HG03108 (cell line): Measurements from ENCODE around the gene CHAF1A.

Source experiments
- ATAC-seq: cut with Tn5 transposase; IDR thresholded peaks from one replicate; pipeline ENCODE4 v1.9.1; 2021; ENCODE audit warnings: moderate library complexity; ENCODE audit not compliant: unreplicated experiment

Gene CHAF1A

DNA sequence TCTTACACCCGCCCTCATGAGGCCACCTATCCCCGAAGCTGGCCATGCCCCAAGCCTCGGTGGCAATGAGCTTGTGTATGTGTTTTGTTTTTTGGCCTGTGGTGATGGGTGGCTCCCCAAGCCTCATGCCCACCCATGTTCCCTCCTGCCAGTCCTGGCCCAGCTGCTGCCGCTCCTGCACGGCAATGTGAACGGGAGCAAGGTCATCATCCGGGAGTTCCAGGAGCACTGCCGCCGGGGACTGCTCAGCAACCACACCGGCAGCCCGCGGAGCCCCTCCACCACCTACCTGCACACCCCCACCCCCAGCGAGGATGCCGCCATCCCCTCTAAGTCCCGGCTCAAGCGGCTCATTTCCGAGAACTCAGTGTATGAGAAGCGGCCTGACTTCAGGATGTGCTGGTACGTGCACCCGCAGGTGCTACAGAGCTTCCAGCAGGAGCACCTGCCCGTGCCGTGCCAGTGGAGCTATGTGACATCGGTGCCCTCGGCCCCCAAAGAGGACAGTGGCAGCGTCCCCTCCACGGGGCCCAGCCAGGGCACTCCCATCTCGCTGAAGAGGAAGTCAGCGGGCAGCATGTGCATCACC, 30.6 kb downstream of the CHAF1A start:
- ATAC-seq, result no peak

DNA sequence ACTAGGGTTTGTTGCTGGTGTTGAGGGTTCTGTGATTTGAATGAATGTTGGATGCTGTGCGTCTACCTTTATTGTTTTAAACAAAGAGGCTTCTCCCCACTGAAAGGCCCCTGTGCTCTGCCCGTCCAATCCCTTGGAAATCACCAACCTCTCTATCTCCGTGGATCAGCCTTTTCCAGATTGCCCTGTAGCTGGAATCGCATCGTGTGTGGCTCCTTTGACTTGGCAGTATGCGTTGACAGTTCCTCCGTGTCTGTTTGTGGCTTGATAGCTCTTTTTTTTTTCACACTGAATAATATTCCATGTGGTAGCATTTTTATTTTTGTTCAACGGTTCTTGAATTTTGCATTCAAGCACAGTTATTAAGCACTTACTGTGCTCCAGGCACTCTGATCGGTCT, 32.0 kb downstream of the CHAF1A start:
- no peak for ATAC-seq

DNA sequence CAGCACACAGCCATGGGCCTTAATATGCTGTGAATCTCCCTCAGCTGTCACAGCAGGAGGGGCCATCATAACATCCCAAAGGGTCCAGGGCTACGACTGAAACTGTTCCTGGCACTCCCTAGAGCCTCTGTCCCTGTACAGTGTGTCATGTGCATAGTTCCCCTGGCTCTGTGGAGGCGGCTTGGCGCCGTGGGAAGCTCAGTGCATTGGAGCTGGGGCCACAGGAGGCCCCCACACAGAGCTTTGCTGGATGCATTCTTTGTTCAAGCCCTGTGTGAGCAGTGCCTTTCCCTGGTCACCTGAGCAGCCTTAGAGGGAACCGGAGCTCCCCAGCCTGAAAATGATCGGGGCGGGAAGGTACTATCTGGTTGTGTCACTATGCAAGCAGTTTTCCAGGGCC, 33.8 kb downstream of the CHAF1A start:
- no peak for ATAC-seq

GRCh38 chr19:4437103-4437502, 34.7 kb downstream of the CHAF1A start:
- no peak for ATAC-seq

DNA sequence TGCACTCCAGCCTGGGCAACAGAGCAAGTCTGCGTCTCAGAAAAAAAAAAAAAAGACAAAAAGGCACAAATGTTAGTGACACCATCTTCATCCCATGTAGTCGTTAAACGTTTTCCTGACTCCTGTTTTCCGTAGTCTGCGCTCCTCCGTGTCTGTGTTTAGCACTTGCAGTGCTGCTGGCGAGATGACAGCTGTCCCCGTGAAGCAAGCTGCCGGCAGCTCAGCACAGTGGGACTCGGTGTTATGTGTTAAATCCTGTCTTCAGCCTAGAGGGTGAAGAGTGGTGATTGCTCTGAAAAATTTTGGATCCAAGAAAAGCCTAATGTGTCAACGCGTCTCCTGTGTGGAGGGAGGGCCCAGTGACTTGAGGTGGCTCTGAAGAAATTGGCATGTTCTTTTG, 36.8 kb downstream of the CHAF1A start:
- no peak for ATAC-seq

GRCh38 chr19:4441994-4442818, 39.8 kb downstream of the CHAF1A start:
- no peak for ATAC-seq

DNA sequence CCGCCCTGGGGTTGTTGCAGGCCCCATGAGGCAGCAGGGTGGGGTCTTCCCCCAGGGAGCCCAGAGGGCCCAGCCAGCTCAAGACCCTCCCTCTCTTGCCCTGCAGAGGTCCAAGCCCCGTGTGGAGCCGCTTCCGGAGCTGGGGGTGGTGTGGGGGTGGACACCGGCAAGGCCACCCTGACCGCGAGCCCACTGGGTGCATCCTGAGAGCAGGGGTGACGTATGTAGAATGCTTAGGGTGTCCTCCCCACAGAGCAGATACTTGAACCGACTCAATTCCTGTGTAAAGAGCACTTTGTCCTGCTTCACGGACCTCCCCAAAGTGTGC, 40.3 kb downstream of the CHAF1A start:
- ATAC-seq, result no peak

DNA sequence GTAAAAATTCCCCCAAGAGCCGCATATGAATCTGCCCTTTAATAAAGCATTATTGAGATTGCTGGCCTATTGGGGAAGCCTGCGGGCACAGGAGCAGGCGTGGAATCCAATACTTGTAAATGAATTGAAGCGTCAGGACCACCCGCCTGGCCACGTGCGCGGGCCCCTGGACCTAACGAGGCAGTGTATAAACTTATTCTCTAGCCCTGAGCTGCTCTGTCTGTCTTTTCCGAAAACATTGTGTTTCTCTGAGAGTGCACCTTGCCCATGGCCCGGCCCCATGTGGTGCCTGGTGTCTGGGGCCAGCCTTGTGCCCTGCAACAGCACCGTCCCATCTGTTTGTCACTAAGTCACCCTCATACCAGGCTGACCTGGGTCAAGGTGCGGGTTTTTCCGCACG, 40.7 kb downstream of the CHAF1A start:
- no peak for ATAC-seq

- ATAC-seq, result no peak
Measured at GRCh38 chr19:4443966-4444764, 41.7 kb downstream of the CHAF1A start.

DNA sequence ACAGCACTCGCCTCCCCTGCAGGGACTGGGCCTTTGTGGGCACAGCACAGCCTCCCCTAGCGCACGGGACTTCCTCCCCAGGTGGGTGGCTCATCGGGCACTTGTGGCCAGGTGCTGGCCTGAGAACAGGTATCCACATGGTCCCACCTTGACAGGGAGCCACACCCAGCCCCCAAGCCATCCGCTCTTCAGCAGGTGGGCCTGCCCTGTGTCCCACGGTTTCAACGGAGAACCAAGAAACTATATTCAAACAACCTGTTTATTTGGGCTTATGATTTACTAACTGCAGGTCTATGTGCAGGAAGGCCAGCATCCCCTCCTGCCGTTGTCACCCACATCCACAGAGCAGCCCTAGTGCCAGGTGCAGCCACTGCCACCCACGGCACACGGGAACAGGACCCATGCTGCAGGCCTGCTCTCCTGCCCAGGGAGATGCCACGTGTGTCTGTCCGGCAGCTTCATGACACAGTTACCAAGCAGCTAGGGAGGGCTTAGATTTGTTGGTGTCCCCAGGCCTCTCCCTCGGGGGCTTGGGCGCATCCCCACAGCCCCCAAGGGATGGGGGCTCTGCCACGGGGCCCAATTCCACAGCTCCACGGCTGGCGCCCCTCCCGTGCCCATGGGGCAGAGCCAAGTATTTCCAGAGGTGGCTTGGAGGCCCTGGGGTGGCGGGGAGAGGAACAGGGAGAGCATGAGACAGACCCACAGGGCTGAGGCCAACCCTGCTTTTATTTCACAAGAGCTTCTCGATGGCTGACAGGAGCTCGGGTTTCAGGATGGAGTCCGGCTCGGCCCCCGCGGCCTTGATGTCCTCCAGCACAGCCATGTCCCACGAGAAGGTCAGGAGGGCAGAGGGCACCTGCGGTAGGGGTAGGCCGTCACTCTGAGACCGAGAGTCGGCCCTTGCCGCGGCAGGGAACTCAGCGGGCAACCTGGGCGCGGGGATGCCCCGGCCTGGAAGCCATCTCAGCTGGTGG, 42.6 kb downstream of the CHAF1A start:
- ATAC-seq, result no peak

- ATAC-seq, result no peak
Measured at GRCh38 chr19:4445963-4446703, 43.7 kb downstream of the CHAF1A start.

GRCh38 chr19:4446704-4447200, 44.3 kb downstream of the CHAF1A start:
- no peak for ATAC-seq

DNA sequence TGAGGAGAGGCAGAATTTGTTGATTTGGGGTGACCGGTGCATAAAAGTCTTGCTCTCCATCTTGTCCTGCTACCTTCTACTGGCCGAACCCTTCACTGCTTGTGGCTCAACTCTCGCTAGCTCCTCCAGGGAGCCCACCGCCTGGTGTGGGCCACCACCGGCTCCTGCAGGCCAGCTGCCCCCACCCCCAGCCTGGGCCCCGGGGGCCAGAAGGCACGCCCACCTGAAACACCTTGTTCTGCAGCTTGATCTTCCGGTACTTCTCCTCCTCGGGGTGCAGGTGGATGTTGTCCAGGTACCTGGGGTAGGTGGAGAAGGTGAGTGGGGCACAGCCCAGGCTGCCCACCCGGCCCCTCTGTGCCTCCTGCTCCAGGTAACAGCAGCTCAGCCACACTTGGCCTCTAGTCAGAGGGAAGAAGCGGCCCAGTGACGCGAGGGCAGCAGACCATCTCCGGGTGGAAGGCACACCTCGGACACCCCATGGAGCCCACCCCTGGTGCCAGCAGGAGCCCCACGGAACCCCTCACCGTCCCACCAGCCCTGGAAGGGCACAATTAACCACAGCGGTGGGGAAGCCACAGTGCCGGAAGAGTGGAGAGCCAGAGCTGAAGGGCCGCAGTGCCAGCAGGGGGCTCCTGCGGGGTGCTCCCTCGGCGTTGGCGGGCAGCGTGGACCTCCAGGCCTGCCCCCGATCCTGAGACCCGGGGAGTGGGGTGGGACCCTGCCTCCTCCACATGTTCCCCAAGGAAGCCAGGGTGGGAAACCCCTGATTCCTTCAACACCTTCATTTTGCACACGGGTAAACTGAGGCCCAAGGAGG, 45.1 kb downstream of the CHAF1A start:
- ATAC-seq, result no peak

GRCh38 chr19:4448147-4448985, 45.9 kb downstream of the CHAF1A start:
- ATAC-seq, result no peak

DNA sequence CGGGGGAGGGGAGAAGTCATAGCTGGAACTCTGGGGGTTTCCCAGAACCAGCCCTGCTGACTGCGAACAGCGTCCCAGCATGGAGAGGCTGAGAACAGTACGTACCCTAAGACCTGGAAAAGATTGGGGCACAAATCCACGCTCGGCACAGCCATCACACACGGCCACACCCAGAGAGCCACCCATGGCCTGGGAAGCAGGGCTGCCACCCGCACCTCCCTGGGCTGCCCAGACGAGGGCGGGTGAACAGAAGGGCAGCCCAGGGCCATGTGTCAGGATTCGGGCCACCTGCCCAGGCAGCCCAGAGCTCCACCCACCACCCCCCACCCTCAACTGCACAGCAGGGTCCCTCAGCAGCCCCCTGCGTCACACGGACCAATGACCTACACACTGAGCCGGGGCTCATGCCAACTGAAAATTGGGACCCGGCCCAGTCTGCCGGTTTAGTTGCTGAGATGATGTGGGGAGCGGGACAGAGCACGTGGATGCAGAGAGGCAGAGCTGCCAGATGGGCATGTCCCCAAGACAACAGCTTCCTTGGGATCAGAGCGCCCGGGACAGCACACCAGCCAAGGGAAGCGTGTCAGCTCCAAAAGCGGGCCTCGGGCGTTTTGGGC, 46.7 kb downstream of the CHAF1A start:
- ATAC-seq, result no peak

GRCh38 chr19:4449639-4450028, 47.2 kb downstream of the CHAF1A start:
- ATAC-seq, result no peak

DNA sequence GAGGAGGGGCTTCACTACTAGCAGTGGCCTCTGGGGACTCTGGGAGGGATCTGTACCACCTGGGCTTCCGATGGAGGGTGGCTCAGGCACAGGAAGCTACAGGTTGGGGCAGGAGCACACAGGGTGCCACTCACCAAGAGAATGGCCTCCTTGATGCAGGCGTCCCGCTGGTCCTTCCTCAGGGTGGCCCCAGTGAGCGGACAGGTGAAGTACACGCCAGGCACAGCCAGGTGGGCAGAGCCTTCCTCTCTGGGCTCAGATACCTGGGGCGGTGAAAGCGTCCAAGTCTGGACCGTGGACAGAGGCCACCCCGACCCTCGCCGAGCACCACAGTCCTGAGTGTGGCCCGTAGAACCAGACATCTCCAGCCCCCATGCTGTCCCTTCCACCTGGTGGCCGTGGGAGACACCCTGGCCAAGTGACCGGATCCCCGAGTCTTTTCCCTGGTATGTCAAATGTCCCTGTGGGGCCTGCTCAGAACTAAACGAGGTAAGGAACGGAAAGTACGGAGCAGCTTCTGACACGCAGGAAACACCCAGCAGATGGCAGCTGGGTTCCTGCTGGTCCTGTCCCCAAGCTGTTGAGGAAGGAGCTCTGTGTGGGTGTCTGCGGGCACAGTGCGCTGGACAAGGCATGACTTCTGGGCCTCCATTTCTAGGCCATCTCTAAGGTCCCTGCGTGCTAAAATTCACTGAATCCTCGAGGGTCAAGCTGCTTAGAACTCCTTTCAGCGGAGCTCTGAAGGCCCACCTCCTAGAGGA, 50.0 kb downstream of the CHAF1A start:
- no peak for ATAC-seq
